Peyer's patch (tissue), 4 donors: Measurements from ENCODE around the gene AIMP1.

Experiments used
- POLR2A ChIP-seq, 2 donors: fragments of 450-650 bp; IDR thresholded peaks; one replicate each; pipeline ENCODE4 v1.5.1; 2017; ENCODE audit warnings: antibody characterized with exemption in 2 of 2, mild to moderate bottlenecking in 2 of 2, moderate library complexity in 2 of 2
- TF ChIP-seq, protein P1 (sequence below), 6 experiments: fragments of 450-650 bp in 4 of 6; fragments of 200-600 bp in 2 of 6; sonication (generic) in 1 of 6; IDR thresholded peaks; one replicate each; pipeline ENCODE4 v1.5.1; 2017 to 2019; ENCODE audit warnings: antibody characterized with exemption in 6 of 6, mild to moderate bottlenecking in 3 of 6, moderate library complexity in 1 of 6

DNA sequence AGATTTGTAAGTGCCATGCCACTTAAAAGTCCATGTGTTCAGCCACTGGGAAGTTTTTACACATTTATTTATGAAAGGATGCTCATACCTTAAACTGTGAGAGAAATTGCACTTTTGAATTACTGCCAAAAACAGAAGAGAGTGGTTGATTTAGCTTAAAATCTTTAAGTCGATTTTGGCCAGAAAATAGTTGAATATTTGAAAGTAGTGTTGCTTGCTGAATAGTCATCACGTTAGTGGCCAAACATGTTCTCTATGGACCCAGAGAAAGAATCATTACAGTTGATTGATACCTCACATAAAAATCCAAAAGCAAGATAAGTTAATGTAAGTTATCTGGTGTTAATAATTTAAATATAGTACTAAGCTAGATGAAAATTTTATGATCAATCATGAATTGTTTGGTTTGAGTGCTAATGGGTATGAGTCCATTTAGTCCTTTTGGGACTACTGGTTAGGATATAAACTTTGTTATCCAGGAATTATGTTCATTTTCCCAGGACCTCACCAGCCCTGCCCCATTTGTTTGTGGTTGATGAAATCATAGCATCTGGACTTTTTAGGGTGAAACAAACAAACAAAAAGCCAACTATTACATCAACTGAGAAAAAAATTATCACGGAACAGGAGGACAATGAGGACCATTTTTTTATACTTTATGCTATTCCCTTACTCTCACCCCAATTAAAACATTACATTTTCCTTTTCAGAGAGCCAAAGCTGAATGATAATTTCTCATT, 45.9 kb downstream of the AIMP1 start:
- TF ChIP-seq, protein P1, sequence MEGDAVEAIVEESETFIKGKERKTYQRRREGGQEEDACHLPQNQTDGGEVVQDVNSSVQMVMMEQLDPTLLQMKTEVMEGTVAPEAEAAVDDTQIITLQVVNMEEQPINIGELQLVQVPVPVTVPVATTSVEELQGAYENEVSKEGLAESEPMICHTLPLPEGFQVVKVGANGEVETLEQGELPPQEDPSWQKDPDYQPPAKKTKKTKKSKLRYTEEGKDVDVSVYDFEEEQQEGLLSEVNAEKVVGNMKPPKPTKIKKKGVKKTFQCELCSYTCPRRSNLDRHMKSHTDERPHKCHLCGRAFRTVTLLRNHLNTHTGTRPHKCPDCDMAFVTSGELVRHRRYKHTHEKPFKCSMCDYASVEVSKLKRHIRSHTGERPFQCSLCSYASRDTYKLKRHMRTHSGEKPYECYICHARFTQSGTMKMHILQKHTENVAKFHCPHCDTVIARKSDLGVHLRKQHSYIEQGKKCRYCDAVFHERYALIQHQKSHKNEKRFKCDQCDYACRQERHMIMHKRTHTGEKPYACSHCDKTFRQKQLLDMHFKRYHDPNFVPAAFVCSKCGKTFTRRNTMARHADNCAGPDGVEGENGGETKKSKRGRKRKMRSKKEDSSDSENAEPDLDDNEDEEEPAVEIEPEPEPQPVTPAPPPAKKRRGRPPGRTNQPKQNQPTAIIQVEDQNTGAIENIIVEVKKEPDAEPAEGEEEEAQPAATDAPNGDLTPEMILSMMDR (IDR thresholded peaks at IDR 0.05): no peak
- TF ChIP-seq POLR2A (IDR thresholded peaks at IDR 0.05): no peak
